Fibroblast of the aortic adventitia (primary cell): ENCODE data around the gene VASN. TPM values are rescaled to one million over a fixed set of nuclear protein-coding genes. Genes with fewer than 3 reads are reported as not detected.
A peak's percentile ranks its signal among the peaks of the same experiment; 100 is the strongest.

ENCODE experiments used
- DNase-seq: peaks from one replicate; pipeline ENCODE4 v3.0.0-alpha.2; 2010; ENCODE audit warnings: low read depth
- H3K4me3 ChIP-seq: 2 replicates; pipeline ENCODE4 v1.5.1; 2011; ENCODE audit warnings: low read depth, mild to moderate bottlenecking, control low read depth, low read length, moderate library complexity
- CTCF ChIP-seq: IDR thresholded peaks from 2 replicates; pipeline ENCODE4 v1.5.1; 2011; ENCODE audit warnings: mild to moderate bottlenecking, low read length, control low read depth, inconsistent platforms; ENCODE audit not compliant: insufficient read depth
- total RNA-seq: library from RNA; depleted of rRNA; stranded (reverse); fragments of >200 nt; gene quantifications from 2 replicates; pipeline ENCODE4 v1.2.3, GENCODE V29; 2012; ENCODE audit warnings: low replicate concordance

The VASN gene
- total RNA-seq, 1 donor: 130 TPM

DNA sequence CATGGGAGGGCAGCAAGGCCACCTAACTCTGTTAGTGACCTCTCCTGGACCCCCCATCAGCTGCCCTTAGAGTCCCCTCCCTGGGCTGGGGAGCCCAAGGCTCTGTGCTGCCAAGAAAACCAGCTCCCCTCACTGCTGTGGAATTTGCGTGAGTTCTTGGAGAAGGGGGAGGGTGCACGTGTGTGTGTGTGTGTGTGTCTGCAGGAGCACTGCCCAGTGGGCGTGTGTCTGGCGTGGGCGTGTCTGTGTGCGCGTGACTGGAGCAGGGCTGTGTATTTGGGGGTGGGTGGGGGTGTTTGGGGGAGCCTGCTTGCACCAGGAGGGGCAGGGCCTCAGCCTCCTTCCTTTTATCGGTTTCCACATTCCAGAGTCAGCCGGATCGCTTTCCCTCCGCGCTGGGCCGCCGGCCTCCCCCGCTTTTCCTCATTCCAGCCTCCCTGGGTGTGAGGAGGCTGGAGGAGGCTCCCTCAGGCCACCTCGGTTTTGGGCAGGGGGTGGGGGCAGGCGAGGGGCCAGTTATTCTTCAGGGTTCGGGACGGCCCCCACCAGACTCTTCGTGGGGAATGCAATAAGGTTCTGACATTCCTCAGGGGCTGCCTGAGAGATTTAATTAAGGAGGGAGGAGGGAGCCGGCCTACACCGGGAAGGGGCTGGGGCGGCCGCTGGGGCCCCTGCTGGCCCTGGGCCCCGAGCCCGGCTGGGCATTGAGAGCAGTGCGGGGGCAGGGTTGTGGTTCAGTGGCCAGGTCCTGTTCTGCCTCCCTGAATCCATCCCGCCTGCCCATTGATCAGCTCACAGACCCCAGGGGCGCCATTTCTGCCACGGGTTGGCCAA, 2.5 kb downstream of the VASN start:
- H3K4me3 ChIP-seq: peak overlapping the region; percentile 97
- peak; percentile 99 for DNase-seq
- TF ChIP-seq CTCF: no peak

GRCh38 chr16:4375717-4376116, 4.1 kb downstream of the VASN start:
- peak; percentile 73 for DNase-seq
- H3K4me3 ChIP-seq: peak overlapping the region; percentile 62
- no peak for TF ChIP-seq CTCF

DNA sequence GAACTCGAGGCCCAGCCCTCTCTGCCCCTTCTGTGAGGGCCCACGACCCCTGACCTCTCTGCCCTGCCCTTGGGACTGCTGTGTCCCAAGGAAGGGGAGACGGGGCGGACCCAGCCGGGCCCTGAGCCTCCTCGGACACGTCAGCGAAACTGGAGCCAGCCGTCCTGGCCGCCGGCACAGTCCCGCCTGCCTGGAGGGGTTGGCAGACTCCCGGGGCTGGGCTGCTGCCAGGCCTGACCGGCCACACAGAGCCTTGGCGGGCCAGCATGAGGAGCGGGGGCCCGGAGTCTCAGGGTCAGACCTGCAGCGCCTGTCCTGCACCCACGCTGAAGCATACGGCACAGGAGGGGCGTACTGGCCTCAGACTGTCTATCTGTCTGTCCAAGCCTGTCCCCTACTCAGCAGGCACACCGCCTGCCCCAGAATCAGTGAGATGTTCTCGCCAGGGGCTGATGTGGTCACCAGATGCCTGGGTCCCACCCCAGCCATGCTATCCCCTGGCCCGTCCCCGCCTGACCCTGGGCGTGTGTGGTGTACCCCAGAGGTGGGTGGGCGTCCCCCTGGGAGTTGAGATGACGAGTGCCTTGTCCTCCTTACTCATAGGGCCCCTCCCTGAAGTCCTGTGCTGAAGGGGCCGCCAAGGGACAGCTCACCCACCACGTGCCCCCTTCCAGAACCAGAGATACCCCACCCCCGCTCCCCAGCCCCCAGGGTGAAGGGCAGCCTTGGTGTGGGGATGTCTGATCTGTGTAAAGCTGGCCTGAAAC, 4.7 kb downstream of the VASN start:
- TF ChIP-seq CTCF: no peak
- peak overlapping the region; percentile 65 for H3K4me3 ChIP-seq
- peak; percentile 94 for DNase-seq

- peak; percentile 58 for DNase-seq
- peak overlapping the region; percentile 65 for H3K4me3 ChIP-seq
- no peak for TF ChIP-seq CTCF
Observed at GRCh38 chr16:4376893-4377572, 5.4 kb downstream of the VASN start.

DNA sequence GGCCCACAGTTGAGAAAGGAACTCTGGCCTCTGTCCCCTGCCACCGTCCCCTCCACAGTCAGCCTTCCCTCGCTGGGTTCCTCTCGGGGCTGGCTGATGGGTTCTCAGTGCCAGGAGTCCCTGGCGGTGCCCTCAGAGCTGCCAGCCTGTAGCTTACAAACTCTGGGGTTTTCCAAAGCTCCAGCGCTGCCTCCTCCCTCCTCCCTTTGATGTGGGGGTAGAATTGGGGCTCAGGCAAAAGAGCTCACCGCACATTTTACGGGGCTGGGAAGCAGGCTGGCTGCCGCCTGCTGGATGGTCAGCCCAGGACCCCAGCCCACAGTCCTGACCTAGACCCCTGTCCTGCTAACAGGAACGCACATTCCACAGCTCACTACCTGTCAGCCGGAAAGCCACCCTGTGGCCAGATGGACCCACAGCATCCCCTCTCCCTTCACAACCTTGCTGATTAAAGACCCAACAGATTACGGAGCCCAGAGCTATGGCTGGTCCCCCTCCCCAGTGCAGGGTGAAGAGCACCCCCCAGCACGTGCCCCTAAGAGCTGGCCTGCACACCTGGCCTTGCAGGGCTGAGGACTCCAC, 6.0 kb downstream of the VASN start:
- DNase-seq: no peak
- peak overlapping the region; percentile 37 for H3K4me3 ChIP-seq
- TF ChIP-seq CTCF: peak; percentile 33

GRCh38 chr16:4378161-4378666, 6.6 kb downstream of the VASN start:
- TF ChIP-seq CTCF: no peak
- DNase-seq: peak; percentile 77
- H3K4me3 ChIP-seq: peak overlapping the region; percentile 22
